H1 (cell line): ENCODE results near the gene ACTN2. TPM values are rescaled to one million over a fixed set of nuclear protein-coding genes. Genes with fewer than 3 reads are reported as not detected.

Experiments used
- CTCF ChIA-PET: fragments of 300-600 bp; sonication (Branson Sonifier 250); formaldehyde crosslinking; loops from one replicate; lab custom pipeline; 2021; ENCODE audit not compliant: partially characterized antibody; lab: Charles Lee
- POLR2A ChIA-PET: fragments of 300-600 bp; sonication (Branson Sonifier 250); formaldehyde crosslinking; loops from one replicate; lab custom pipeline; 2021; ENCODE audit warnings: inconsistent platforms; ENCODE audit not compliant: partially characterized antibody; lab: Charles Lee
- DNase-seq, 2 experiments: peaks; one replicate each; pipeline versions ENCODE4 v3.0.0 to v3.0.0-alpha.2; 2010 to 2022; ENCODE audit warnings: low spot score in 2 of 2, low read depth in 1 of 2, mixed read lengths in 1 of 2
- FAIRE-seq: peaks from 2 replicates; lab custom pipeline; 2011; peaks lifted over from hg19 to GRCh38; lab: Jason Lieb, UNC
- H2AFZ ChIP-seq: 2 replicates; pipeline ENCODE4 v1.8.1; 2012; ENCODE audit warnings: low read length, inconsistent platforms
- H2AK5ac ChIP-seq: 2 replicates; pipeline ENCODE4 v1.6.1; 2013; ENCODE audit warnings: low read depth, low read length
- H2BK120ac ChIP-seq: replicated peaks from 2 replicates; pipeline ENCODE3; 2013; ENCODE audit warnings: low read depth, low read length, inconsistent platforms
- H2BK12ac ChIP-seq: 2 replicates; pipeline ENCODE4 v1.6.1; 2013; ENCODE audit warnings: low read depth, low read length
- H2BK15ac ChIP-seq: 2 replicates; pipeline ENCODE4 v1.6.1; 2013; ENCODE audit warnings: low read length
- H2BK20ac ChIP-seq: 2 replicates; pipeline ENCODE4 v1.6.1; 2013; ENCODE audit warnings: low read length
- H2BK5ac ChIP-seq: 2 replicates; pipeline ENCODE4 v1.6.1; 2013; ENCODE audit warnings: low read depth, low read length
- H3K14ac ChIP-seq: 2 replicates; pipeline ENCODE4 v1.6.1; 2013; ENCODE audit warnings: inconsistent platforms; ENCODE audit not compliant: insufficient read length
- H3K18ac ChIP-seq: 2 replicates; pipeline ENCODE4 v1.6.1; 2013; ENCODE audit warnings: low read length; ENCODE audit errors: extremely low read depth
- H3K23ac ChIP-seq: 2 replicates; pipeline ENCODE4 v1.6.1; 2013; ENCODE audit warnings: inconsistent platforms; ENCODE audit not compliant: insufficient read length
- H3K23me2 ChIP-seq: 2 replicates; pipeline ENCODE4 v1.6.1; 2013; ENCODE audit warnings: low read depth, low read length
- H3K27ac ChIP-seq: 2 replicates; pipeline ENCODE4 v1.6.1; 2011; ENCODE audit warnings: low read depth, low read length, inconsistent platforms
- H3K27me3 ChIP-seq, 4 experiments: replicated peaks in 1 of 4; 1 replicate in 1 of 4; 2 replicates in 3 of 4; pipeline versions ENCODE4 v1.6.1 to v1.8.1; 2011 to 2013; ENCODE audit warnings: low read length in 3 of 4, mild to moderate bottlenecking in 3 of 4, inconsistent platforms in 2 of 4, mixed read lengths in 2 of 4, moderate library complexity in 1 of 4; ENCODE audit not compliant: control insufficient read depth in 3 of 4, insufficient read depth in 3 of 4; ENCODE audit errors: extremely low read depth in 1 of 4
- H3K36me3 ChIP-seq, 4 experiments: 2 replicates each; pipeline versions ENCODE4 v1.6.1 to v1.8.1; 2011 to 2013; ENCODE audit warnings: mild to moderate bottlenecking in 4 of 4, low read length in 3 of 4, moderate library complexity in 2 of 4, control low read depth in 1 of 4, inconsistent platforms in 1 of 4; ENCODE audit not compliant: insufficient read depth in 4 of 4, control insufficient read depth in 2 of 4
- H3K4ac ChIP-seq: replicated peaks from 2 replicates; pipeline ENCODE3; 2013; ENCODE audit warnings: low read length, low read depth, mixed read lengths, inconsistent platforms; ENCODE audit not compliant: insufficient read length
- H3K4me1 ChIP-seq, 4 experiments: replicated peaks in 1 of 4; 1 replicate in 1 of 4; 2 replicates in 3 of 4; pipeline versions ENCODE4 v1.6.1 to v1.8.1; 2011 to 2013; ENCODE audit warnings: low read length in 3 of 4, inconsistent platforms in 2 of 4, mixed read lengths in 1 of 4; ENCODE audit not compliant: insufficient read depth in 4 of 4, control insufficient read depth in 3 of 4
- H3K4me2 ChIP-seq, 2 experiments: 2 replicates each; pipeline versions ENCODE4 v1.6.1 to v1.8.1; 2011 to 2013; ENCODE audit warnings: low read depth in 2 of 2, low read length in 2 of 2, control low read depth in 1 of 2, inconsistent platforms in 1 of 2, mild to moderate bottlenecking in 1 of 2; ENCODE audit not compliant: insufficient read depth in 1 of 2
- H3K4me3 ChIP-seq, 4 experiments: fragments of 200-600, 300-600 bp in 1 of 4; sonication (generic), shearing (Covaris generic), sonication (Bioruptor Twin) in 1 of 4; 2 replicates each; pipeline versions ENCODE4 v1.5.1 to v1.8.1; 2011 to 2016; ENCODE audit warnings: low read length in 4 of 4, low read depth in 3 of 4, control low read depth in 2 of 4, inconsistent platforms in 2 of 4, mild to moderate bottlenecking in 2 of 4, mixed read lengths in 1 of 4, moderate library complexity in 1 of 4; ENCODE audit not compliant: insufficient read depth in 2 of 4; ENCODE audit errors: extremely low read depth in 1 of 4
- H3K56ac ChIP-seq: replicated peaks from 2 replicates; pipeline ENCODE3; 2013; ENCODE audit warnings: low read depth, mild to moderate bottlenecking, mixed read lengths, low read length, inconsistent platforms; ENCODE audit not compliant: insufficient read length
- H3K79me1 ChIP-seq: 2 replicates; pipeline ENCODE4 v1.6.1; 2013; ENCODE audit warnings: low read depth, low read length, control low read depth
- H3K79me2 ChIP-seq, 2 experiments: 2 replicates each; pipeline versions ENCODE4 v1.6.1 to v1.8.1; 2012 to 2013; ENCODE audit warnings: low read length in 2 of 2, mild to moderate bottlenecking in 2 of 2, inconsistent platforms in 1 of 2; ENCODE audit not compliant: insufficient read depth in 2 of 2, control insufficient read depth in 1 of 2
- H3K9ac ChIP-seq, 4 experiments: replicated peaks in 1 of 4; 1 replicate in 1 of 4; 2 replicates in 3 of 4; pipeline versions ENCODE4 v1.6.1 to v1.8.1; 2011 to 2013; ENCODE audit warnings: low read depth in 3 of 4, low read length in 3 of 4, control low read depth in 2 of 4, mild to moderate bottlenecking in 2 of 4, moderate library complexity in 2 of 4, inconsistent platforms in 1 of 4; ENCODE audit errors: extremely low read depth in 1 of 4
- H3K9me3 ChIP-seq, 2 experiments: 2 replicates each; pipeline versions ENCODE4 v1.6.1 to v1.8.1; 2012 to 2013; ENCODE audit warnings: mild to moderate bottlenecking in 2 of 2, moderate library complexity in 2 of 2, control low read depth in 1 of 2, inconsistent platforms in 1 of 2, low read depth in 1 of 2, low read length in 1 of 2, mixed read lengths in 1 of 2; ENCODE audit not compliant: insufficient read depth in 2 of 2
- H4K20me1 ChIP-seq, 2 experiments: replicated peaks in 1 of 2; 2 replicates each; pipeline versions ENCODE3 to v1.8.1; 2011 to 2013; ENCODE audit warnings: inconsistent platforms in 2 of 2, low read length in 2 of 2, mild to moderate bottlenecking in 1 of 2; ENCODE audit not compliant: insufficient read depth in 2 of 2, control insufficient read depth in 1 of 2
- H4K5ac ChIP-seq: 2 replicates; pipeline ENCODE4 v1.6.1; 2013; ENCODE audit warnings: low read length, low read depth, mixed read lengths, inconsistent platforms; ENCODE audit not compliant: insufficient read length
- H4K8ac ChIP-seq: 2 replicates; pipeline ENCODE4 v1.8.0; 2013; ENCODE audit warnings: mild to moderate bottlenecking, moderate library complexity, low read length, inconsistent platforms; ENCODE audit not compliant: insufficient read depth; ENCODE audit errors: extremely low read depth
- H4K91ac ChIP-seq: replicated peaks from 2 replicates; pipeline ENCODE3; 2013; ENCODE audit warnings: low read length, mixed read lengths, inconsistent platforms; ENCODE audit not compliant: insufficient read length
- ASH2L ChIP-seq: fragments of 200-600, 300-600 bp; sonication (generic); IDR thresholded peaks from one replicate; pipeline ENCODE4 v1.7.1; 2017; ENCODE audit warnings: low read length
- E2F6 ChIP-seq: IDR thresholded peaks from 2 replicates; pipeline ENCODE4 v1.6.1; 2012; ENCODE audit warnings: inconsistent platforms
- KDM4A ChIP-seq: IDR thresholded peaks from one replicate; pipeline ENCODE4 v1.7.1; 2012; ENCODE audit warnings: low read depth, mild to moderate bottlenecking, moderate library complexity, low read length, inconsistent platforms; ENCODE audit not compliant: severe bottlenecking
- POLR2AphosphoS5 ChIP-seq: IDR thresholded peaks from 2 replicates; pipeline ENCODE4 v1.6.1; 2011; ENCODE audit warnings: low read depth, low read length
- SUZ12 ChIP-seq: fragments of 200-600 bp; sonication (generic); IDR thresholded peaks from 2 replicates; pipeline ENCODE4 v1.6.1; 2012; ENCODE audit warnings: mild to moderate bottlenecking, inconsistent platforms, low read length, moderate library complexity, mixed read lengths
- WGBS, 2 experiments: shearing (Covaris generic) in 1 of 2; methylation state at CpG; one replicate each; pipeline versions ENCODE4 v1.1.6 to v1.1.7; 2013 to 2015; ENCODE audit warnings: low lambda C conversion rate in 2 of 2, mixed read lengths in 2 of 2, inconsistent platforms in 1 of 2, low coverage in 1 of 2, missing lambda C conversion rate in 1 of 2; ENCODE audit not compliant: insufficient replicate concordance in 2 of 2, insufficient coverage in 1 of 2, insufficient read length in 1 of 2; ENCODE audit errors: extremely low coverage in 1 of 2, missing lambda C conversion rate in 1 of 2; 5-methylcytosine and 5-hydroxymethylcytosine counted together
- polyA plus RNA-seq, 7 experiments: library from polyadenylated mRNA; depleted of rRNA in 3 of 7; stranded (reverse) in 5 of 7; unstranded in 2 of 7; fragments of >200 nt in 5 of 7; fragments of 200-250 nt in 2 of 7; gene quantifications; 1 replicate in 5 of 7; 2 replicates in 1 of 7; 4 replicates in 1 of 7; pipeline versions ENCODE4 v1.2.1 to v1.2.3, GENCODE V29; 2011 to 2013; ENCODE audit warnings: missing spikeins in 2 of 7, mixed read lengths in 2 of 7
- total RNA-seq: library from RNA; stranded (reverse); fragmentation: NEBNext Ultra II Directional; extraction: Animal tissue kit (Norgen Biotek cat#: 25700); gene quantifications from 2 replicates; pipeline ENCODE4 v1.2.1, GENCODE V29; 2021

The ACTN2 gene
- total and polyA plus RNA-seq, 2 of the 8 experiments (the other 6 are each of a cell fraction or from before 2014, with no cell fraction given), result 1.9 to 4.1 TPM

- H3K4me2 ChIP-seq, result no peak overlapping the region
- no peaks in the 10 kb centered on the region for H3K27me3 ChIP-seq
- H3K27ac ChIP-seq, result no peak overlapping the region
- no peaks in the 10 kb centered on the region for H3K4me1 ChIP-seq
- no peak overlapping the region for H3K9ac ChIP-seq
- ChIA-PET CTCF (interaction anchor here (0.6 to 1.7 kb wide), 4 partner anchors 13 to 49 kb away, joined by 3 to 6 read pairs (median 4); no protein-coding TSS in a partner anchor), POLR2A (no interaction called here)
- no peak for DNase-seq
- no peak overlapping the region for H2BK120ac ChIP-seq
- FAIRE-seq, result no peak
- no peak overlapping the region for H2AFZ ChIP-seq
- H4K20me1 ChIP-seq, result no peaks in the 10 kb centered on the region
- H3K14ac ChIP-seq, result no peak overlapping the region
- no peak overlapping the region for H3K56ac ChIP-seq
- no peak overlapping the region for H2BK12ac ChIP-seq
- no peaks in the 10 kb centered on the region for H3K79me2 ChIP-seq
- no peak overlapping the region for H3K4ac ChIP-seq
- no peak overlapping the region for H4K91ac ChIP-seq
- H4K8ac ChIP-seq, result no peak overlapping the region
- no peak overlapping the region for H3K4me3 ChIP-seq
- H3K23ac ChIP-seq, result no peak overlapping the region
- no peak overlapping the region for H2BK5ac ChIP-seq
- peaks cover 0 to 2% (median 0%) of the 10 kb centered on the region in 4 experiments; a peak in 1 of 8 replicates for H3K36me3 ChIP-seq
- H2BK20ac ChIP-seq, result no peak overlapping the region
- TF ChIP-seq SUZ12 (no peak), ASH2L (no peak), E2F6 (no peak), KDM4A (no peak), POLR2AphosphoS5 (no peak)
- no peak overlapping the region for H2AK5ac ChIP-seq
- 91% methylated on average over 1 of the region's 1 CpG; no CpG with 5 or more reads in 1 of the 2 experiments for WGBS, 2 experiments
- H3K9me3 ChIP-seq, result no peaks in the 10 kb centered on the region
- H3K18ac ChIP-seq, result no peak overlapping the region
- H2BK15ac ChIP-seq, result no peak overlapping the region
- H3K23me2 ChIP-seq, result no peaks in the 10 kb centered on the region
- H3K79me1 ChIP-seq, result no peaks in the 10 kb centered on the region
- H4K5ac ChIP-seq, result no peak overlapping the region
Observed at GRCh38 chr1:236716160-236716559, 29.9 kb downstream of the ACTN2 start.
